C4-2B (cell line): ENCODE data around the gene DNAJA3.

Experiments
- CTCF ChIP-seq: fragments of 450-650 bp; conservative IDR thresholded peaks from 2 replicates; pipeline ENCODE4 v1.5.1; 2017; ENCODE audit warnings: mild to moderate bottlenecking
- ZFX ChIP-seq: fragments of 450-650 bp; IDR thresholded peaks from 2 replicates; pipeline ENCODE4 v1.6.1; 2017

- TF ChIP-seq CTCF (no peak), ZFX (no peak)
Measured at GRCh38 chr16:4376893-4377572, 48.6 kb upstream of the DNAJA3 start.
